ENCODE data around the gene OSGIN1. TPM values are rescaled to one million over a fixed set of nuclear protein-coding genes. Genes with fewer than 3 reads are reported as not detected.

OSGIN1 gene
- total RNA-seq, 1 donor from 2014 or later = 9.8 TPM

DNA sequence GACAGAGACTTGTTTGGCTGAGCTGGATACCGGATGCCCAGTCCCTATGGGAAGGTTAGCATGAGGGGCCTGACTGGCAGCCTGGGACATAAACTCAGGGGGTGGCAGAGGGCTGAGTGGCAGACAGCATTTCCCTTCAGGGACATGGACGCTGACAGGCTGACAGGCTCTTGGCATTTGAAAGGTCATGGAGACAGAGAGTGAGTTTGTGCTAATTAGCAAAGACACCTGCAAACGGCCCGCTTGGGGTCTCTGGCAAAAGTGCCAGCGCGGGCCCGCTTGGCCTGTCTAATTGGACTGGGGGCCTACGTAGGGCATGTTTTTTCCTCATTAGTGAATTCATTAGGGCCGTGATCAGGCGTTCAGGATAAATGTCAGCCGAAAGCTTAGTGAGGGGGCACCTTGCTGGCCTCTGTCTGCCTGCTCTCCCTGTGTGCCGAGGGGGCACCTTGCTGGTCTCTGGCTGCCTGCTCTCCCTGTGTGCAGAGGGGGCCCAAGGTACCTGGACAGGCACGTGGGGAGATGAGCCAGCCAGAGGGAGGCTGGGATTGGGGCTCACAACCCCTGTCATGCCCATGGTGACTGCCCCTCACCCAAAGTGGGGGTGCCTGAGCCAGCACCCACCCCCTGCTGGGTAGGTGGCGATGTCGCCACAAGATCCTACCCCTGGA lies 22.7 kb downstream of the OSGIN1 start:
- ATAC-seq (no peak), DNase-seq (no peak)

DNA sequence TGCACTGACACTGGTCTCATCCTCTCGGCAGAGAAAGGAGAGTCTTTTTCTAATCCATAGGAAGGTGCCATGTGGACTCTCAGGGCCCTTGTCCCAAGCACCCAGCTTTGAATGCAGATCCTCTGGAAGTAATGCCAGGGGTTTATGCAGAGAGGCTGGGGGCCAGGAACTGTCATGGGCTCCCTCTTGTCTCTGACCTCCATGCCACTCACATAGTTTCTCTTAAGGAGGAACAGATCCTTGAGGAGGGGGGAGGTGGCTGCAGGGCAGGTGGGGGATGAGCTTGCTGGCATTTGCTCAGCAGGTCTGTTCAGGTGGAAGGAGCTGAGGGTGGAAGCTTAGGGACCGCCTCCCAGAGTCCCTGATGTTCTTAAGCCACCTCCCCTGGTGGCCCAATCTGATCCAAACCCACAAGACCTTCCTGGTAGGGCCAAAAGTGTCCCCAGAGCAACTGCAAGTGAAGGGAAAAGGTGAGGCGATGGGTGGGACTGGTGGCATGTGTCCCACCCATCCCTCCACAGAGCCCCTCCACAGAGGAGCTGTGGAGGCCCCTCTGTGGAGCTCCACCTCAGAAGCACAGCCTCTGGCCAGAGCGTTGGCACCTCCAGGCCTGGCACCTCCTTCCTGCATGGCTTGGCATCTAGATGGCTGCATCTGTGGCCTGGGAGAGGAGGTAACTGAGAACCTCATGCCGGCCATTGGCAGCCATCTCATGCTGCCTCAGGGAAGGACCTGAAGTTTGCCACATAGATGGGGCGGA lies 24.2 kb downstream of the OSGIN1 start:
- H3K27ac ChIP-seq = no peak overlapping the region
- no peak overlapping the region for H3K4me3 ChIP-seq
- no peaks in the 10 kb centered on the region for H3K4me1 ChIP-seq
- ATAC-seq (no peak), DNase-seq (no peak)
- no peaks in the 10 kb centered on the region for H3K27me3 ChIP-seq (ENCODE audit: low read depth)
- TF ChIP-seq, protein P1, sequence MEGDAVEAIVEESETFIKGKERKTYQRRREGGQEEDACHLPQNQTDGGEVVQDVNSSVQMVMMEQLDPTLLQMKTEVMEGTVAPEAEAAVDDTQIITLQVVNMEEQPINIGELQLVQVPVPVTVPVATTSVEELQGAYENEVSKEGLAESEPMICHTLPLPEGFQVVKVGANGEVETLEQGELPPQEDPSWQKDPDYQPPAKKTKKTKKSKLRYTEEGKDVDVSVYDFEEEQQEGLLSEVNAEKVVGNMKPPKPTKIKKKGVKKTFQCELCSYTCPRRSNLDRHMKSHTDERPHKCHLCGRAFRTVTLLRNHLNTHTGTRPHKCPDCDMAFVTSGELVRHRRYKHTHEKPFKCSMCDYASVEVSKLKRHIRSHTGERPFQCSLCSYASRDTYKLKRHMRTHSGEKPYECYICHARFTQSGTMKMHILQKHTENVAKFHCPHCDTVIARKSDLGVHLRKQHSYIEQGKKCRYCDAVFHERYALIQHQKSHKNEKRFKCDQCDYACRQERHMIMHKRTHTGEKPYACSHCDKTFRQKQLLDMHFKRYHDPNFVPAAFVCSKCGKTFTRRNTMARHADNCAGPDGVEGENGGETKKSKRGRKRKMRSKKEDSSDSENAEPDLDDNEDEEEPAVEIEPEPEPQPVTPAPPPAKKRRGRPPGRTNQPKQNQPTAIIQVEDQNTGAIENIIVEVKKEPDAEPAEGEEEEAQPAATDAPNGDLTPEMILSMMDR (IDR thresholded peaks at IDR 0.05) = no peak
- no peaks in the 10 kb centered on the region for H3K36me3 ChIP-seq
- no peaks in the 10 kb centered on the region for H3K9me3 ChIP-seq
- intact Hi-C loops (cut with DNase I) = no loop called here

More for the DNA sequence above, 22.7 kb downstream of the OSGIN1 start:
- intact Hi-C loops (cut with DNase I) = no loop called here
- no peaks in the 10 kb centered on the region for H3K4me1 ChIP-seq
- TF ChIP-seq, protein P1 (IDR thresholded peaks at IDR 0.05) = no peak
- H3K27me3 ChIP-seq (ENCODE audit: low read depth) = no peaks in the 10 kb centered on the region
- H3K27ac ChIP-seq = no peak overlapping the region
- no peaks in the 10 kb centered on the region for H3K36me3 ChIP-seq
- H3K9me3 ChIP-seq = no peaks in the 10 kb centered on the region
- H3K4me3 ChIP-seq = no peak overlapping the region

DNA sequence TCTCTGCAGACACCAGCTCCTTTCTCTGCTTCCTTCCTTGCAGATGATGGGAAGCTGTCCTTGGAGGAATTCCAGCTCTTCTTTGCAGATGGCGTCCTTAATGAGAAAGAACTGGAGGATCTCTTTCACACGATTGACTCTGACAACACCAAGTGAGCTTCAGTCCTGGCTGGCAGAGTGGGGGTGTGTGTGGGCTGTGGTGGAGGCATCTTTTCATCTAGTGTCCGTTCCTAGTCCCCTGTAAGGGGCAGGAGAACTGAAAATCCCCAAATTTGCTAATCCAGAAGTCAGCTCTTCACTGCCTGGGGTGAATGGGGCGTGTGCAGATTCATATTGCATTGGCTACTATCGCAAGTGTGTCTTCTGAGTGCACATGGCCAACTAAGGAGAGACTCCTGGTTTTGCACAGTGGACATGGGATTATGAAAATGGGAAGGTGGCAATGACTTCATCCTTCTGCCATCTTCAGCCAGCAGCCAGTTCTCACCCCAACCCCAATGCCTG lies 25.4 kb downstream of the OSGIN1 start:
- Histone ChIP-seq H3K4me3 (no peak overlapping the region), H3K36me3 (no peaks in the 10 kb centered on the region), H3K9me3 (no peaks in the 10 kb centered on the region), H3K27ac (no peak overlapping the region), H3K4me1 (no peaks in the 10 kb centered on the region), H3K27me3 (ENCODE audit: low read depth) (no peaks in the 10 kb centered on the region)
- ATAC-seq (no peak), DNase-seq (no peak)
- TF ChIP-seq, protein P1 (IDR thresholded peaks at IDR 0.05) = no peak
- intact Hi-C loops (cut with DNase I) = no loop called here

DNA sequence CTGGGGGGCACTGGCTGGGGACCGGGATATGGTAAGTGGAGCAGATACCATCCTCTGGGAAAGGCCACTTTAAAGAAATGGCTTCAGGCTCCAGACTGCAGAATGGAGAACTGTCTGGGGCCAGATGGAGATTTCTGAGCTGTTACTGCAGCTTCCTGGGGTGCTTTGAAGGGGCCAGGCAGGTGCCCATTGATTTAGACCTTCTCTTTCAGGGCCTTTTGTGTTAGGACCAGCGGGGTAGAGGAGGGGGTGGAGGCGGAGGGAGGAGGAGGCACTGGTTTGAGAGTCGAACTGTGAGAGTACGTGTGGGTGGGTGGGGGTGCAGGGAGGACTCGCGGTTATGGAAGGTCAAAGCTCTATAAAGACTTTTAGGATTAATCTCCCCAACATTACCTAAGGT lies 26.4 kb downstream of the OSGIN1 start:
- TF ChIP-seq, protein P1 (IDR thresholded peaks at IDR 0.05) = no peak
- ATAC-seq = no peak
- Histone ChIP-seq H3K27ac (no peak overlapping the region), H3K4me3 (no peak overlapping the region), H3K4me1 (no peaks in the 10 kb centered on the region), H3K36me3 (no peaks in the 10 kb centered on the region), H3K27me3 (ENCODE audit: low read depth) (no peaks in the 10 kb centered on the region), H3K9me3 (no peaks in the 10 kb centered on the region)
- DNase-seq = no peak
- intact Hi-C loops (cut with DNase I) = no loop called here

DNA sequence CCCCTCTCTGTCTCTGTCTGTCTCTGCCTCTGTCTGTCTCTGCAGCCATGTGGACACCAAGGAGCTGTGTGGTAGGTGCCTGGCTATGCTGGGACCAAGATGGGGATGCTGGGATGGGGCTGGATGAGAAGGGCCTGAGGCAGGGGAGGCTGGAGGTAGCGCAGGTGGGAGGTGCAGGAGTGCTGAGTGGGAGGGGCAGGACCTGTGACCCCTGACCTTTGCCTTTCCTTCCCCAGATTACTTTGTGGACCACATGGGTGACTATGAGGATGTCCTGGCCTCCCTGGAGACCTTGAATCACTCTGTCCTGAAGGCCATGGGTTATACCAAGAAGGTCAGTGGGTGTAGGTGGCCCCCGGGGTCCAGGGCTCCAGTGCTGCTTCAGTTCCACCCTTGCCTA lies 27.8 kb downstream of the OSGIN1 start:
- no peaks in the 10 kb centered on the region for H3K27me3 ChIP-seq (ENCODE audit: low read depth)
- no peak overlapping the region for H3K27ac ChIP-seq
- intact Hi-C loops (cut with DNase I) = no loop called here
- H3K4me3 ChIP-seq = no peak overlapping the region
- TF ChIP-seq, protein P1 (IDR thresholded peaks at IDR 0.05) = no peak
- no peaks in the 10 kb centered on the region for H3K9me3 ChIP-seq
- H3K36me3 ChIP-seq = no peaks in the 10 kb centered on the region
- DNase-seq = no peak
- peak in 1 of 2 donors; percentile 33 for ATAC-seq
- H3K4me1 ChIP-seq = no peaks in the 10 kb centered on the region

Data from lower lobe of right lung (tissue), 2 donors.